IPS-11a (cell line): ENCODE results near the gene IKZF5.
A peak's percentile ranks its signal among the peaks of the same experiment; 100 is the strongest.

ENCODE experiments used
- H3K4me3 ChIP-seq: one replicate; pipeline ENCODE4 v1.5.1; 2013; ENCODE audit warnings: low read depth, low read length, control low read depth

The IKZF5 gene

DNA sequence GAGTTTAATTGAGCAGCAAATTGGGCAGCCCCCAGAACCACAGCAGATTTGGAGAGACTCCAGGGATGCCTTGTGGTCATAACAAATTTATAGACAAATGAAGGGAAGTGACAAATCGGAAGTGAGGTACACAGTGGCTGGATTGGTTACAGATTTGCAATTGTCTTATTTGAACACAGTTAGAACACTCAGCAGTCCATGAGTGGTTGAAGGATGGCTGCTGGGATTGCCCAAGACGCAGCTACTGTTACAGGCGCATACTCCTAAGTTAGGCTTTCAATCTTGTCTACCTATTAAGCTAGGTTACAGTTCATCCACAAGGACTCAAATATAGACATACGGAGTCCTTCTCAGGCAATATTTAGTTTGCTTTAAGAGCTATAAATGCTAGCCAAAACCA lies 7.6 kb upstream of the IKZF5 start:
- no peak overlapping the region for H3K4me3 ChIP-seq

DNA sequence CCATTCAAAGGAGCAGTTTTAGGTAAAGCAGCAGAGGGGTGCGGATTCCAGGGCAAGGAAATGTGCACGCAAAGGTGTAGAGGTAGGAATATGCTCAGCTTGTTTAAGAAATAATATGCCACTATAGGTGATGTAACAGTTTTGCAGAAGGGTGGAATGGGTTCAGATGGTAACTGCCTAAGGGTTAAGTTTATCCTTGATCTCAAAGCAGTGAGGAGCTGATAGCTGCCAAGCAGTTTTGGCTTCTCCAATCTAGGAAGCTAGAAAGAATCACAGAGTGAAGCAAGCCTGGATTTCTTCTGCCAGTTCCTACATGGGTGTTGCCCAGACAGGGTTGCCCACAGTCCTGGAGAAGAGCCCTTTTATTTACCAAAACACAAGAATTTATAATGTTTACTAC lies 6.2 kb upstream of the IKZF5 start:
- no peak overlapping the region for H3K4me3 ChIP-seq

DNA sequence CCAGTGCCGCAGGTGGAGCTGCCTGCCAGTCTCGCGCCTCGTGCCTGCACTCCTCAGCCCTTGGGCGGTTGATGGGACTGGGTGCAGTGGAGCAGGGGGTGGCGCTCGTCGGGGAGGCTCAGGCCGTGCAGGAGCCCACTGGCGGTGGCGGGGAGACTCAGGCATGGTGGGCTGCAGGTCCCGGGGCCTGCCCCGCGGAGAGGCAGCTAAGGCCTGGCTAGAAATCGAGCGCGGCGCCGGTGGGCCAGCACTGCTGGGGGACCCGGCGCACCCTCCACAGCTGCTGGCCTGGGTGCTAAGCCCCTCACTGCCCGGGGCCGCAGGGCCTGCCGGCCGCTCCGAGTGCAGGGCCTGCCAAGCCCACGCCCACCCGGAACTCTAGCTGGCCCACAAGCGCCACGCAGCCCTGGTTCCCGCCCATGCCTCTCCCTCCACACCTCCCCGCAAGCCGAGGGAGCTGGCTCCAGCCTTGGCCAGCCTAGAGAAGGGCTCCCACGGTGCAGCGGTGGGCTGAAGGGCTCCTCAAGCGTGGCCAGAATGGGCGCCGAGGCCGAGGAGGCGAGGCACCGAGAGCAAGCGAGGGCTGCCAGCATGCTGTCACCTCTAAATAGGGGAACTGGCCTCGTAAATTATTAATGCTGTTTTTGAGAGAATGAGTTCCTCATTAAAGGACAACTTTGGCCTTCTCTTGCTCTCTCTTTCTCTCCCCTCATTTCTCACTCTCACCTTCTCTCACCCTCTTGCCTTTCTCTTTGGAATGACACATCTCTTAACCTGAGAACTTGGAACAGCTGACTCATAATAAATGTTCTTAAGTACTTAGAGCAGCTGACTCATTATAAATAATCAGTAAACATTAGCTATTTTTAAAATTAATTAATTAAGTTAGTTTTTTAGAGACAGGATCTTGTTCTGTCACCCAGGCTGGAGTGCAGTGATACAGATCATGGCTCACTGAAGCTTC lies 5.1 kb upstream of the IKZF5 start:
- no peak overlapping the region for H3K4me3 ChIP-seq

DNA sequence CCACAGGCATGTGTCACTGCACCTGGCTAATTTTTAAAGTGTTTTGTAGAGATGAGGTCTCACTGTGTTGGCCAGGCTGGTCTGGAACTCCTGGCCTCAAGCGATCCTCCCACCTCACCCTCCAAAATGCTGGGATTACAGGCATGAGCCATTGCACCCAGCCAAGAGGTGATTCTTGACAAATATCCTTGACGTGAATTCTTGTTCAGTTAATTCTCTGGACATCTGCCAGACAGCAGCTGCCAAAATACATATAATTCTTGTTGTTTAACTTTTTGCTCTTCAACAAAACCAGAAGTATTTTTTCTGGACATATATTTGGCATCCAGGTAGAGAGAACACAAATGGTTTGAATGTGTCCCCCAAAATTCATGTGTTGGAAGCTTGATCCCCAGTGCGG lies 3.4 kb upstream of the IKZF5 start:
- H3K4me3 ChIP-seq, result no peak overlapping the region

DNA sequence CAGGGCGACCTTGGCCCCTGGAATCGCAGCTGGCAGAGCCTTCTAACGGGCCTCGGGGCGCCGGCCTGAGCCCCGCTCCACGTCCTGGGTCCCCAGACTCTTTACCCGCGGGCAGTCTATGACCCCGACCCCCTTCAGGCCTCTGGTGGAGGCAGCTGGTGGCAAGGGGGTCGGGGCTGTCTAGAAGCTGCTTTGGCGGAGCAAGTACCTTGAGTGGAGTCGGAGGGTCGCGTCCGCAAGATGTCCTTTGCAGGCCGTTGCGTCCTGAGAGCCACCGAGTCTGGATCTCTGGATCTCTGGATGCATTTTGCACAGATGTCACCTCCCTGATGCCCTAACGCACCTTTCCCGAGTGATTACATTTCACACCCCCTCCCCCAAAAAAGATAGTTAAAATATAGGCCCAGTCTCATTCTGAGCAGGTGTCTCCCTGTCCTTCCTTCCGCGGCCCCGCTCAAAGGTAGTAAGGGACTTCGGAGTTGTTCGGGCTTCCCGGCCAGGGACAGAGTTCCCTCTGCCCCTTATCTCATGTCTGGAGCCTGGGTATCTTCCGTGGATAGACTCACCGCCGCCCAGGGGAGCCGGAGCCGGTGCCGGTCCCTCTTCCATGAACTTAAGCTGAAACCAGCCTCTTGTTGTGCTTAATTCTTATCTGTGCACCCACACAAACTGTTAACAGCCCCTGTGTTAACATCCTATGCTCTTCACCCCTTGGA lies 668 bp upstream of the IKZF5 start:
- peak overlapping the region; percentile 62 for H3K4me3 ChIP-seq

DNA sequence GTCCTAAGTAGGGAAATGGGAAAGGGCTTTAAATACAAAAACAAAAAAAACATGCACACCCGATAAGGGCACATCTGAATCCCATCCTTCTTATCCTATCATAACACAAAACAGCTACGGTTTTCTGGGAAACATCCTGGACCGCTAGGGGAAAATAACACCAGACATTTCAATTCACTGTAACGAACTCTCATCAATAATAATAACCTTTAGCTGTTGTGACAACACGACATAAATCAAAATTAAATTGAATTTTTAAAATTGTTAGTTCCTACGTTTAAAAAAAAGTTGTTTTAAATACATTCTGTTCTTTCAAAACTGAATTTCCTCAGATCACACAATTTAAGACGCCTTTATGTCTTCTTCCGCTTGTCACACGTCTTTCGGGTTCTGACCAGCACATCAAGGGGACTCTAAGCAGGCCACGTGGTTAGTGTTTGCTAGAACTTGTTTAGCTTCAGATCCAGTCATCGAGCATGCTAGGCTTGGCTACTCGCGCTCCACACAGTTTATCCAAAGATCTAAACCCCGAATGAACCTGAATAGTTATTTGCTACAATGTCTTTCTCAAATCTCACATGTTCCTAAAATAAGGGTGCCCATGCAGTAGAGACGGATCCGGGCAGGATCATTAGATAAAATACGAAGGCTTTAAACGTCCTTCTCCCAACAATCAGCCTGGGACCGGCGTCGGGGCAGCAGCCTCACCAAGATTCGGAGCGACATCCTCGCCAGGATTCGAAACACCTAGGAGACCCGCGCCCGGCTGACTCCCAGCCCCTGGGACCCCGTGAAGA lies 839 bp downstream of the IKZF5 start:
- peak overlapping the region; percentile 84 for H3K4me3 ChIP-seq

DNA sequence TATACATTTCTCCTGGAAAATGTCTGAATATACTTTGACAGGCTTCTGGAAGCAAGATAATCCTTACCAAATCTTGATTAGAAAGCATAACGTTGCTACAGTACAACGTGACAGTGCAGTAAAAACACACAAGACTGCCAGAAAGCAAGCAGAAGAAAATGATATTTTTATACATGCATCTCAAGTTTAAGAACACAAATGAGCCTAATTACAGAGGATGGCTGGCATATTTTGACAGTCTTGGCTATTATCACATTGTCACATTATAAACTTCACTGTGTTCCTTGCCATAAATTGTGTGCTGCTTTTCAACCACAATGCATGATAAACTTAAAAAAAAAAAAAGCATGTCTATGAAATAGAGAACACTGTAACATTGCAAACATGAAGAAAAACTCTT lies 4.3 kb downstream of the IKZF5 start:
- no peak overlapping the region for H3K4me3 ChIP-seq

DNA sequence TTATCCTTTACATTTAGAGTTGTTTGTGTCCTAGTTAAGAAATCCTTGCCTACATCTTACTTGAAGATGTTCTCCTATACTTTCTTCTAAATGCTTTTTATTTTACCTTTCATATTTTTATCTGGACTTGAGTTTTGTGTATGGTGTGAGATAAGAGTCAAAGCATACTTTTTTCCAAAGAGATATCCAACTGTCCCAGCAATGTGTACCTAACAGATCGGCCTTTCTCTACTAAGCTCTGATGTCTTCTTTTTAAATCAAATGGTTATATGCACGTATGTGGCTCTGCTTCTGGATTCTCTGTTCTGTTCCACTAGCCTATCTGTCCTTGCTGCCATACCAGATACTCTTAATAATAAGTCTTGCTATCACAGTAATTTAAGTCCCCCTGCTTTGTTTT lies 7.2 kb downstream of the IKZF5 start:
- no peak overlapping the region for H3K4me3 ChIP-seq

DNA sequence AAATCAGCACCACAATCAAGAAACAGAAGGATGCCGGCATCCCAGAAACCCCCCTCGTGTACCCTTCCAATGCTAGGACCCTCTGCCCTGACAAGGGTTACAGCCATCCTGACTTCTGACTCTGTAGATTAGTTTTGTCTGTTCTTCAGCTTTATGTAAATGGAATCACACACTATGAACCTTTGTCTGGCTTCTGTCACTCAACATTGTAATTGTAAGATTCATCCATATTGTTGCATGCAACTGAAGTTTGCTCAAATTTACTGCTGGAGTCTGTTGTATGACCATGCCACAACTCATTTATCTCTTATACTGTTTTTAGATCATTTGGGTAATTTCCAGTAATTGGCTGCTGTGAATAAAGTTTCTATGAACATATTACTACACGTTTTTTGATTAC lies 8.4 kb downstream of the IKZF5 start:
- H3K4me3 ChIP-seq, result no peak overlapping the region

DNA sequence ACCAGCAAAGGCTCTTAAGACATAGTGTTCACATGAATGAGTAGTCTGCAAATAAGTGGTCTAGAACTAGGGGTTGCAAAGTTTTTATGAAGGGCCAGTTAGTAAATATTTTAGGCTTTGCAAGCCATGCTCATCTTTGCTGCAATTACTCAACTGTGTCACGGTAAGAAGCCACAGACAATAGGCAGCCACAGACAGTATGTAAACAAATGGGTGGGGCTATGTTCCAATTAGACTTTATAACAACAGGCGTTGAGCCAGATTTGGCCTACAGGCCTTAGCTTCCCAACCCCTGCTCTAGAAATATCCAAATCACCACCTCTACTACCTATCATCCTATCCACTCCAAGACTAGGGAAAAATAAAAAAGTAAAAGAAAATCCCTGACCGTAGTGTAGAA lies 9.2 kb downstream of the IKZF5 start:
- no peak overlapping the region for H3K4me3 ChIP-seq

DNA sequence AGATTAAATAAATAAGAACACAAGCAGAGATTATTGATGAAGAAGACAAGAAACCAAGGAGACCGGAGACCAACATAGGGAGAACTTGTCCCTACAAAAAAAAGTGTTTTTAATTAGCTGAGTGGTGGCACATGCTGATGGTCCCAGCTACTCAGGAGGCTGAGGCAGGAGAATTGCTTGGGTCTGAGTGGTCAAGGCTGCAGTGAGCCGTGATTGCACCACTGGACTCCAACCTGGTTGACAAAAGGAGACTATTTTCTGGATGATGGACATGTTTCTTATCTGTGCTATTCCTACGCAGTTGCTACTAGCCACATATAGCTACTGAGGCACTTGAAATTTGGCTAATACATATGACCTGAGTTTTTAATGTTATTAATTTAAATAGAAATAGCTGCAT lies 9.7 kb downstream of the IKZF5 start:
- H3K4me3 ChIP-seq, result no peak overlapping the region

DNA sequence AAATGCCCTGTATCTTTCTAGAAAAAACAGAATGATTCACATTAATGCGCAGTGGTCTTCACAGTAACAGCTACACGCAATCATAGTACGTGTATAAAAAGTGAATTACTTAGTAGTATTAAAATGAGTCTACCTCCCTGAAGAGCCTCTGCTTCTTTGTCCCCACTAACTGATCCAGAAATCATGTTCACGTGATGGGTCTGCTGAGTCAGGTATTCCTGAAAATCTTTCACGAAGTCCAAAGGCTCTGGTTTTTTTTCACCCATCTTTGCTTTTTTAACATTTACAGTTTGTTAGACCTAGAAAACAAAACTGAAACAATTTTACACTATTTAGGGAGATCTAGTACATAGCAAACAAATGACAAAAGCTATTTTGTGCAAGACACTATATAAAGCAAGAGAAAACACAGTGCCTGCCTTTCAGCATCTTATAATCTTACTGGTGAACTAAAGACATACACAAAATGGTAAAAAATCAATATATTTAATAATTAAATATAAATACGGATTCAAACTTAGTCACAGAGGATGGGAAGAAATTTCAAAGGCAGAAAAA lies 10.2 kb downstream of the IKZF5 start:
- H3K4me3 ChIP-seq, result no peak overlapping the region

DNA sequence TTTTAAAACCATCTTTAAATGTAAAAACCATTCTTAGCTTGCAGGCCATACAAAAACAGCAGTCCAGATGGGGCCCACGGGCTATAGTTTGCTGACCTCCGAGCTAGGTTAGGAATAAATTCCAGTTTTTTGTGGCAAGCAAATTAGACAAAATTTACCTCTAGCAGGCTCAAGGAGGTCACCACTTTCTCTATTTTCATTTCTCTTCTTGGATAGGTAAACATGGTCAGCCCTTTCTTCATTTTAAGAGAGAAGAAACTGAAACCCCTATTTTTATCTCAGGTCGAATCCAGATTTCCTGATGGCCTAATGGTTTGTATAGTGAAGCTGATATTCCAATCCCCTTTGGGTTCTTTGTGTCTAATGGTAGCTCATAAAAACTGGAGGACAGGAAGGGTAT lies 10.7 kb downstream of the IKZF5 start:
- no peak overlapping the region for H3K4me3 ChIP-seq

DNA sequence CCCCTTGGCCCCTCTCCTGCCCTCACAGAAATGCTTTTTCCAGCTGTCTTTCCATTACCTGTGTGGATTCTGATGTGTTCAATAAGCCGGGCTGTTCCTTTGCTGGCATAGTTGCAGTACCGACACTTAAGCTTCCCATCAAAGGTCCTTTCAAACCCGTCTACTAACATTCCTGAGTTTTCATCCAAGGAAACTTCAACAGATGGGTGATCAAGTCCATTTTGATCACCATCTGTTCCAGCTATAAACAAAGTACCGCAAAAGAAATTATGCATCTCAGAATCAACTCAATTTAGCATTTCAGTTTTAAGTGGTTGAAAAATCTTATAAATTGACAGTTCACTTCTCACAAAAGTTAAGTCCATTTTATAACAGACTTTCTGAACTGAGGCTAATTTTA lies 12.7 kb downstream of the IKZF5 start:
- H3K4me3 ChIP-seq, result no peak overlapping the region

DNA sequence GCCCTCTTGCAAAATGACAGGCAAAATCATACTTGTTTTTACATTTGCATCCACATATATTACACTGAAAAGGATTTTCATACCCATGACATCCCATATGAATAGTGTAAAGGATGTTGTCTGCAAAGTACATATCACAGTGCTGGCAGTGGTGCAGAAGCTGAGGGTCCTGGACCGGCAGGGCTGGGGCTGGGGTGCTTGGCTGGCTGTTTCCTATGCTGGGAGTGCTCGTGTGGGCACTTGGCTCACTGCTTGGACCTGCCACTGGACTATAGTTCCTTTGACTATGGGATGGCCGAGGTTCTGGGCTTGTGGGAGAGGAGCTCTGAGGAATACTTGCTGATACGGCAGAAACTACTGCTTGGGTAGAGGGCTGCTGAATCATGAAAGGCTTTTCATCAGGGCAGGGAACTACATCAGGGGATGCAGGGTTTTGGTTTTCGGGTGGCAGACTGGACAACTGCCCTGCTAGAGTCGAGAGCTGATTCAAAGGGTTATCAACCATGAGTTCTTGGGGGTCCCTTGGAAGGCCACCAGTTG lies 14.7 kb downstream of the IKZF5 start:
- no peak overlapping the region for H3K4me3 ChIP-seq

DNA sequence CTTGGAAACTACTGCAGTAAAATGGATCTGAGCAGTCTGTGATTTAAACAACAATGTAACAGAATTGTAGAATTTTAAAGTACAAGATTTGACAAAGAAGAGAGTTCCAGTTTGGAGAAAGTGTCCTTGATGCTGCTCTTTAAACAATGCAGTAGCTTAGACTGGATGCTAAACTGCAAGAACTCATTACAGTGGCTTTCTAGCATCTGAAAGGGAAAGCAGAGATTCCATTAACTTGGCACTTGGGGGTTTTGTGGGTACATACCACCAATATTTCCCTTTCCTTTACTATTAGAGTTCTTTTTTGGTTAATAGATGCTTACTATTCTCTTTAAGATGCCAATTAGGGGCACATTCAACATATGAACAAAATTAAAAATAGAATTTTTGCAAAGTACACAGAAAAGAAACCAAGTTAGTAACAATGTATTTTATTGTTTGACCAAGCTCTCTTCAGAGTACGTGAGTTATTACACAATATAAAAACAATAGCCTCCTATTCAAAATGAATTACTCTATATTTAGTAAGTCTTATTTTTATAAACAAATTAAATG lies 16.5 kb downstream of the IKZF5 start:
- no peak overlapping the region for H3K4me3 ChIP-seq

DNA sequence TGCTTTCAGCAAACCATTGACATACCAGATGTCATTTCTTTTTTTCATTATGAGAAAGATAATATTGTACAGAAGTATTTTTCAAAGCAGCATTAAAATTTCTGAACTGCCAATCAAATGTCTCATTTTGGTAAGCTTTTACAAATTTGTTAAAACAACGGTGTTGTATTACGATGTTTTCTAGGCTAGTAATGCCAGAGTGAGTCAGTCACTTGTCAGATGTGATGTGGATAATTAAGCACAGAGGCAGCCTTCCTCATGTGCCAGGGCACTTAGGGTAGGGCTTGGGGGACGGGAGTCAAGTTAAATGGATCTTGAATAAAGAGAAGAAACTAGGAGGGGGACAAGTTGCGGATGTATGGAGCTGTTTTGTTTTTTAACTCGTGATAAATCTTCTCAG lies 18.3 kb downstream of the IKZF5 start:
- H3K4me3 ChIP-seq, result no peak overlapping the region

DNA sequence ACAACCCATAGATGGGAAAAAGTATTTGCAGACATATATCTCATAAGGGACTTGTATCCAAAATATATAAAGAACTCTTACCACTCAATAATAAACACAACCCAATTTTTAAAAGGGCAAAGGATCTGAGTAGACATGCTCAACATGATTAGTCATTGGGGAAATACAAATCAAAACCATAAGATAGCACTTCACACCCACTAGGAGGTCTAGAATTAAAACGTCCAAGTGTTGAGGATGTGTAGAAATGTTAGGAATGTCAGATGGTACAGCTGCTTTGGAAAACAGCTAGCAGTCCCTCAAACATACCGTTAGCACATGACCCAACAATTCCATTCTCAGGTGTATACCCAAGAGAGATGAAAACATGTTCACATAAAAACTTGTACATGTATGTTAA lies 20.1 kb downstream of the IKZF5 start:
- no peak overlapping the region for H3K4me3 ChIP-seq

DNA sequence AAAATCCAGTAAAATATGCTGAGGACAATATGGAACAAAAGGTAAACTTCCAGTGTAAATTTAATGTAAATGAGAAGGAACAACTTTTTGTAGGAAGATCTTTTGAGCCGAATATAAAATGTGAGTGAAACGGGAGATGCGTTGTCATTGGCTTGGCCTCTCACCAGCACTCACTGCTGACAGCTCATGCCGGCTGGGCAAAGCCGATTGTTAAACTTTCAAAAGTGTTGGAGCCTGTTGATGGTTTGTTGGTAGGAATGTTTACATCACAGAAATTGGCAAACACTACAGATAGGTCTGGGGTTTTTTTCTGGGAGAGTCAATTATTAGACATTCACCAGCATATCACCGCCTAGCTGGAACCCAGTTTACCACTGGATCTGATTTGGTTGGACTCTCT lies 22.3 kb downstream of the IKZF5 start:
- no peak overlapping the region for H3K4me3 ChIP-seq

DNA sequence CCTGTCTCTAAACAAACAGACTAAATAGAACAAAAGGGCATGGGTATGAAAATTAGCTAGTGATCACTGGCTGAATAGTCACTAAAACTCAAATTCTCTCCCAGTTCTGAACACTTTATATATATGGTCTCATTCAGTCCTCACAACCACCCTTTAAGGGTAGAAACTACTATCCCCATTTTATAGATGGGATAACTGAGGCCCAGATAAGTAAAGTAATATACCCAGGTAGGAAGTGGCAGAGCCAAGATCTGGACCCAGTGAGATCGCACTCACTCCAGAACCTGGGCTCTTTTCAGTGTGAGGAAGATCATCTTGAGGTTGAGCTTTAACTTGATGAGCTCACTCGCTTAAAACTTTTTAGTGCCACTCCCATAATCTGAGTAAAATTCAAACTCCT lies 23.9 kb downstream of the IKZF5 start:
- no peak overlapping the region for H3K4me3 ChIP-seq

DNA sequence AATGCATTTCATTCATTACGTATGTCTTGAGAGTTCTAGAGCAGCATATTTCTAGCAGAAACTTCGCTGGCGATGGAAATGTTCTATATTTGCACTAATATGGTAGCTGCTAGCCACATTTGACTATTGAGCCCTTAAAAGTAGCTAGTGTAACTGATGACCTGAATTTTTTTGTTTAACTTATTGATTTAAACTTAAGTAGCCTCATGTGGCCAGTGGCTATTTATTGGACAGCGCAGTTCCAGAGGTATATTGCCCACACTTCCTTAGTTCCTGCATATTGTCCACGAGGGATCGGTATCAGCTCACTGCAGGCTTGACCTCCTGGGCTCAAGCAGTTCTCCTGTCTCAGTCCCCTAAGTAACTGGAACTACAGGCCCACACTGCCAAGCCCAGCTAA lies 24.7 kb downstream of the IKZF5 start:
- H3K4me3 ChIP-seq, result no peak overlapping the region
